HUDEP-2 (cell line): ENCODE measurements around the gene POU4F3.
A peak's percentile ranks its signal among the peaks of the same experiment; 100 is the strongest.

Source experiments
- DNase-seq, 76 experiments: peaks; one replicate each; lab custom pipeline; 2025; ENCODE audit not compliant: unreplicated experiment in 76 of 76; lab: John Stamatoyannopoulos, UW

The POU4F3 gene

GRCh38 chr5:146390469-146390868 is 51.8 kb downstream of the POU4F3 start:
- peak in 5 of 76 experiments; percentile 1 to 12 (median 5) for DNase-seq
